CD14-positive monocyte (primary cell): Measurements from ENCODE around the gene TJAP1. TPM values are rescaled to one million over a fixed set of nuclear protein-coding genes. Genes with fewer than 3 reads are reported as not detected.

ENCODE experiments used
- DNase-seq, 3 donors: peaks; one replicate each; pipeline ENCODE4 v3.0.0-alpha.2; 2011 to 2022
- H2AFZ ChIP-seq: 2 replicates; pipeline ENCODE4 v1.6.0; 2012; ENCODE audit warnings: mild to moderate bottlenecking, low read depth, low read length, inconsistent platforms; ENCODE audit not compliant: insufficient read depth, poor library complexity, severe bottlenecking
- H3K27ac ChIP-seq, 2 donors: 1 replicate in 1 of 2; 2 replicates in 1 of 2; pipeline ENCODE4 v1.5.1; 2012 to 2013; ENCODE audit warnings: low read length in 2 of 2, control low read depth in 1 of 2, inconsistent platforms in 1 of 2, low read depth in 1 of 2, mild to moderate bottlenecking in 1 of 2
- H3K27me3 ChIP-seq, 2 donors: one replicate each; pipeline versions ENCODE4 v1.6.0 to v1.6.1; 2011 to 2013; ENCODE audit warnings: low read length in 2 of 2; ENCODE audit not compliant: control insufficient read depth in 2 of 2, insufficient read depth in 2 of 2
- H3K36me3 ChIP-seq, 2 donors: replicated peaks in 1 of 2; 1 replicate in 1 of 2; 2 replicates in 1 of 2; pipeline versions ENCODE4 v1.5.1 to v1.6.1; 2012 to 2013; ENCODE audit warnings: low read length in 2 of 2, control low read depth in 1 of 2, inconsistent platforms in 1 of 2, mild to moderate bottlenecking in 1 of 2; ENCODE audit not compliant: insufficient read depth in 2 of 2, control insufficient read depth in 1 of 2
- H3K4me1 ChIP-seq, 2 donors: 1 replicate in 1 of 2; 2 replicates in 1 of 2; pipeline versions ENCODE4 v1.5.1 to v1.6.1; 2012 to 2013; ENCODE audit warnings: low read length in 2 of 2, control low read depth in 1 of 2, inconsistent platforms in 1 of 2, mild to moderate bottlenecking in 1 of 2, moderate library complexity in 1 of 2; ENCODE audit not compliant: insufficient read depth in 2 of 2, control insufficient read depth in 1 of 2
- H3K4me2 ChIP-seq: replicated peaks from 2 replicates; pipeline ENCODE3; 2012; ENCODE audit warnings: low read length, moderate library complexity, mild to moderate bottlenecking; ENCODE audit not compliant: poor library complexity, severe bottlenecking; ENCODE audit errors: extremely low read depth
- H3K4me3 ChIP-seq, 3 experiments: fragments of 200-600 bp in 1 of 3; sonication (generic) in 1 of 3; replicated peaks in 1 of 3; 1 replicate in 2 of 3; 2 replicates in 1 of 3; pipeline ENCODE4 v1.5.1; 2011 to 2013; ENCODE audit warnings: low read length in 3 of 3, mild to moderate bottlenecking in 3 of 3, control low read depth in 2 of 3, low read depth in 2 of 3, inconsistent platforms in 1 of 3, moderate library complexity in 1 of 3
- H3K79me2 ChIP-seq: 2 replicates; pipeline ENCODE4 v1.6.0; 2012; ENCODE audit warnings: mild to moderate bottlenecking, control low read depth, inconsistent platforms, low read length, moderate library complexity; ENCODE audit not compliant: insufficient read depth
- H3K9ac ChIP-seq: 2 replicates; pipeline ENCODE4 v1.6.0; 2017; ENCODE audit warnings: low read length, mild to moderate bottlenecking; ENCODE audit not compliant: insufficient read depth, poor library complexity, severe bottlenecking
- H3K9me3 ChIP-seq, 2 donors: replicated peaks in 1 of 2; 1 replicate in 1 of 2; 2 replicates in 1 of 2; pipeline versions ENCODE4 v1.5.1 to v1.6.1; 2012 to 2013; ENCODE audit warnings: low read length in 2 of 2, control low read depth in 1 of 2; ENCODE audit not compliant: control insufficient read depth in 1 of 2, insufficient read depth in 1 of 2
- H4K20me1 ChIP-seq: 2 replicates; pipeline ENCODE4 v1.6.0; 2012; ENCODE audit warnings: mild to moderate bottlenecking, low read length, control low read depth, moderate library complexity; ENCODE audit not compliant: insufficient read depth
- H3K27ac Mint-ChIP-seq, 7 donors: one replicate each; pipeline ENCODE4 v1.8.0; 2020; ENCODE audit warnings: mild to moderate bottlenecking in 7 of 7, mixed read lengths in 7 of 7, moderate library complexity in 6 of 7, inconsistent platforms in 2 of 7
- H3K27me3 Mint-ChIP-seq, 3 donors: one replicate each; pipeline ENCODE4 v1.8.0; 2021 to 2022; ENCODE audit warnings: low read depth in 3 of 3, mild to moderate bottlenecking in 3 of 3, mixed read lengths in 3 of 3, moderate library complexity in 3 of 3, inconsistent platforms in 1 of 3
- H3K36me3 Mint-ChIP-seq, 2 donors: one replicate each; pipeline ENCODE4 v1.8.0; 2020; ENCODE audit warnings: mixed read lengths in 2 of 2, inconsistent platforms in 1 of 2, mild to moderate bottlenecking in 1 of 2
- H3K4me1 Mint-ChIP-seq: one replicate; pipeline ENCODE4 v1.8.0; 2020; ENCODE audit warnings: mild to moderate bottlenecking, mixed read lengths
- H3K4me3 Mint-ChIP-seq, 2 donors: one replicate each; pipeline ENCODE4 v1.8.0; 2020; ENCODE audit warnings: mild to moderate bottlenecking in 2 of 2, mixed read lengths in 2 of 2, moderate library complexity in 1 of 2
- H3K9me3 Mint-ChIP-seq, 7 donors: one replicate each; pipeline ENCODE4 v1.8.0; 2020 to 2022; ENCODE audit warnings: mixed read lengths in 7 of 7, mild to moderate bottlenecking in 6 of 7, moderate library complexity in 6 of 7, inconsistent platforms in 2 of 7
- CTCF ChIP-seq: fragments of 200-600 bp; IDR thresholded peaks from one replicate; pipeline ENCODE4 v1.8.0; 2022; ENCODE audit warnings: antibody characterized with exemption, mild to moderate bottlenecking
- WGBS: methylation state at CpG from one replicate; pipeline ENCODE4 v1.1.5; 2013; ENCODE audit warnings: missing lambda C conversion rate; ENCODE audit not compliant: insufficient coverage; 5-methylcytosine and 5-hydroxymethylcytosine counted together
- intact Hi-C, 2 donors: fragments of 100-400 bp; cut with micrococcal nuclease; formaldehyde crosslinking; loops; one replicate each; pipeline versions ENCODE4 v1.15.0 to v1.15.1; 2023
- polyA plus RNA-seq, 3 donors: library from polyadenylated mRNA; depleted of rRNA in 1 of 3; unstranded in 2 of 3; stranded (reverse) in 1 of 3; fragments of 300-500 nt in 2 of 3; fragments of >200 nt in 1 of 3; fragmentation: Illumina TruSeq in 2 of 3; gene quantifications; 1 replicate in 2 of 3; 2 replicates in 1 of 3; pipeline ENCODE4 v1.2.3, GENCODE V29; 2012 to 2021

TJAP1 gene
- polyA plus RNA-seq, 3 donors: 3.2 to 43.4 (median 3.2) TPM

GRCh38 chr6:43478008-43478372 is 620 bp downstream of the TJAP1 start:
- WGBS: no CpG with 5 or more reads among the region's 3 CpGs
- Histone ChIP-seq H3K4me2 (peak overlapping the region; percentile 80), H3K27me3 (no peaks in the 10 kb centered on the region), H3K4me1 (peaks cover 14 to 18% of the 10 kb centered on the region in 2 donors), H3K27ac (peak overlapping the region; percentile 62 to 96), H2AFZ (peak overlapping the region; percentile 82), H3K9me3 (no peaks in the 10 kb centered on the region), H3K4me3 (peak overlapping the region; percentile 60 to 82 (median 69)), H3K36me3 (no peaks in the 10 kb centered on the region), H3K9ac (peak overlapping the region; percentile 95), H4K20me1 (peaks cover under 1% of the 10 kb centered on the region), H3K79me2 (peaks cover 54% of the 10 kb centered on the region)
- Mint-ChIP-seq H3K27me3 (peaks cover 0 to 1% (median 1%) of the 10 kb centered on the region in 3 donors), H3K27ac (peak overlapping the region; percentile 92 to 99 (median 97)), H3K9me3 (no peaks in the 10 kb centered on the region), H3K36me3 (peaks cover 9 to 13% of the 10 kb centered on the region in 2 donors), H3K4me1 (peaks cover 25% of the 10 kb centered on the region), H3K4me3 (peak overlapping the region; percentile 88 to 93)
- no peak for DNase-seq
- intact Hi-C loops: no loop called here
- no peak for TF ChIP-seq CTCF

- Mint-ChIP-seq H3K4me3 (no peak overlapping the region), H3K9me3 (no peaks in the 10 kb centered on the region), H3K27ac (peak overlapping the region in 6 of 7 donors; percentile 6 to 66 (median 34)), H3K4me1 (peaks cover 25% of the 10 kb centered on the region), H3K36me3 (peaks cover 21 to 26% of the 10 kb centered on the region in 2 donors), H3K27me3 (peaks cover 0 to 1% (median 0%) of the 10 kb centered on the region in 3 donors)
- TF ChIP-seq CTCF: no peak
- intact Hi-C loops: no loop called here
- peaks cover 14 to 18% of the 10 kb centered on the region in 2 donors for H3K4me1 ChIP-seq
- no peak overlapping the region for H3K27ac ChIP-seq
- H3K9me3 ChIP-seq: no peaks in the 10 kb centered on the region
- H4K20me1 ChIP-seq: peaks cover 16% of the 10 kb centered on the region
- H3K9ac ChIP-seq: no peak overlapping the region
- peaks cover 72% of the 10 kb centered on the region for H3K79me2 ChIP-seq
- peak in 1 of 3 donors; percentile 35 for DNase-seq
- no peak overlapping the region for H3K4me3 ChIP-seq
- peaks cover 0 to 10% of the 10 kb centered on the region in 2 donors for H3K36me3 ChIP-seq
- WGBS: no CpG with 5 or more reads among the region's 2 CpGs
- no peak overlapping the region for H2AFZ ChIP-seq
- no peak overlapping the region for H3K4me2 ChIP-seq
- H3K27me3 ChIP-seq: no peaks in the 10 kb centered on the region
Measured at GRCh38 chr6:43481075-43481474, 3.7 kb downstream of the TJAP1 start.
